Activated T-cell treated with anti-CD3 and anti-CD28 coated beads, Interleukin-2, amount 50 U/mL, for 4 hours (primary cell): ENCODE measurements around the gene LSAMP. TPM values are rescaled to one million over a fixed set of nuclear protein-coding genes. Genes with fewer than 3 reads are reported as not detected.

Experiments
- ATAC-seq, 2 donors: fragments of 200-7000 bp; cut with Tn5 transposase; one replicate each; pipeline ENCODE4 v1.10.0; 2021
- DNase-seq: peaks from one replicate; pipeline ENCODE4 v3.0.0-alpha.2; 2020
- H3K27me3 Mint-ChIP-seq: one replicate; pipeline ENCODE4 v1.8.0; 2021; ENCODE audit warnings: low read depth, mixed read lengths
- H3K36me3 Mint-ChIP-seq: one replicate; pipeline ENCODE4 v1.8.0; 2022; ENCODE audit warnings: mixed read lengths; ENCODE audit not compliant: insufficient read depth
- H3K4me1 Mint-ChIP-seq: one replicate; pipeline ENCODE4 v1.8.0; 2021; ENCODE audit warnings: low read depth, mixed read lengths
- H3K4me3 Mint-ChIP-seq: one replicate; pipeline ENCODE4 v1.8.0; 2021; ENCODE audit warnings: mild to moderate bottlenecking, moderate library complexity, mixed read lengths
- H3K9me3 Mint-ChIP-seq: one replicate; pipeline ENCODE4 v1.8.0; 2021; ENCODE audit warnings: mixed read lengths
- total RNA-seq, 3 donors: library from RNA; stranded (reverse); gene quantifications; one replicate each; pipeline ENCODE4 v1.2.1, GENCODE V29; 2021

LSAMP gene
- total RNA-seq, 3 donors from 2014 or later, result not detected

- DNase-seq (no peak), ATAC-seq (no peak)
- no peak overlapping the region for H3K4me3 Mint-ChIP-seq
- no peaks in the 10 kb centered on the region for H3K27me3 Mint-ChIP-seq
- H3K4me1 Mint-ChIP-seq, result no peaks in the 10 kb centered on the region
- no peaks in the 10 kb centered on the region for H3K36me3 Mint-ChIP-seq
- H3K9me3 Mint-ChIP-seq, result no peaks in the 10 kb centered on the region
Measured at GRCh38 chr3:116270056-116270455, 175.2 kb downstream of the LSAMP start.

DNA sequence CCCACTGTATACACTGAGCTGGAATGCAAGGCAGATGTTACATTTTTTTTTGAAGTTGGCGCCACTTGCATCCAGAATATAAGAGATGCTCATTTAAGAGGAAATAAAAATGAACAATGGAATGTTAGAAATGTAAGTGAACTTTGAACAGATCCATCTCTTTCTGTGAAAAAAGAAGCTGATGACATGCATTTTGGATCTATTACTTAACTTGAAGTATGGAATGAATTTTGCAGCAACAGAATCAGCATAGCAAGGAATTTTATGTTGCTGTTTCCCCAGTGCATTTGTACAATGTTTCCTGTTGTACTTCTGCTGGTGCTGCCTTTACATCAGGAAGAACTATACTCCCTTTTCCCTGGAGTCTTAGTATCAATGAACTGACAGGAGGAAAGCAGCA, 178.2 kb downstream of the LSAMP start:
- Mint-ChIP-seq H3K27me3 (no peaks in the 10 kb centered on the region), H3K4me1 (no peaks in the 10 kb centered on the region), H3K9me3 (no peaks in the 10 kb centered on the region), H3K36me3 (no peaks in the 10 kb centered on the region), H3K4me3 (no peak overlapping the region)
- DNase-seq (no peak), ATAC-seq (no peak)

DNA sequence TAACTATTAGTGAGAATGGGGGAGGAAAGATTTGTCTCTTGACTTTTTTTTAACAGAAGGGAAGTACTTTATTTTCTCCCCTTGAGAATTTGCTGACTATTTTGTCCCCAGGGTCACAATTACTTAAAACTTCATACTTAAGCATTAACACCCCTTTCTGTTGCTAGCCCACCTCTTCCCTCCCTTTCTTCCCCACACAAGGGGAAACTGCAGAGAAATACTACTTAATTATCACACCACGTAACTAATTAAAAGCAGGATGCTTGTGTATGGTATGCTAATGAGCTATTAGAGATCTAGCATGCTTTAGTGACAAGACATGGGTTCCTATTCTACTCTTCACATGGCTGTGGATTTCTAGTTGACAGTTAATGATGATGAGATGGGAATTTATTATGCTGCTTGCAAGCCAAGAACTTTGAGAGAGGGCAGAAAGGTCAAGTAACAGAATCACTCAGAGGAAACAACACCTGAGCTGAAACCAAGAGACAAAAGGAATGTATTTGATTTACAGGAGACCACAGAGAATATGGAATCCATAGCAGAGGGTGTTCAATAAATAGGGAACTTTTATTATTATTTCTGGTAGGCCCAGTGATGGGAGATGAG, 179.2 kb downstream of the LSAMP start:
- ATAC-seq, result no peak
- Mint-ChIP-seq H3K36me3 (no peaks in the 10 kb centered on the region), H3K4me1 (no peaks in the 10 kb centered on the region), H3K9me3 (no peaks in the 10 kb centered on the region), H3K4me3 (no peak overlapping the region), H3K27me3 (no peaks in the 10 kb centered on the region)
- DNase-seq, result no peak

DNA sequence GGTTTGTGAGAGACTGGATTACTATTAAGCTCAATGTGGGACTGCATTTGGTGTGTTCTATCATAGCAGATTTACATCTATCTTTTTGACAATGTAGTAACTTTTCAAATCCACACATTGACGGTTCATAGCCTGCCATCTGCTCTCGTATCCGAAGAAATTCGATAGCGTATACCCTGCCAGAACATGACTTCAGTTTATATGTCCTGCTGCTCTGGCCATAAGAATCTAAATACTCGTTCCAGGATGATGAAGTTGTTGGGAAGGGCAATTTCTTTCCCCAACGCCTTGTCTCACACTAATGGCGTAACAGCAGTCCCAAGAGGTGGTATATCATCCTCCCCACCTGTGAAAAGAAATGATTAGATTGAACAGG, 180.0 kb downstream of the LSAMP start:
- H3K27me3 Mint-ChIP-seq, result no peaks in the 10 kb centered on the region
- H3K4me3 Mint-ChIP-seq, result no peak overlapping the region
- DNase-seq (no peak), ATAC-seq (no peak)
- no peaks in the 10 kb centered on the region for H3K4me1 Mint-ChIP-seq
- no peaks in the 10 kb centered on the region for H3K9me3 Mint-ChIP-seq
- no peaks in the 10 kb centered on the region for H3K36me3 Mint-ChIP-seq

- no peaks in the 10 kb centered on the region for H3K27me3 Mint-ChIP-seq
- no peaks in the 10 kb centered on the region for H3K9me3 Mint-ChIP-seq
- no peak for DNase-seq
- no peaks in the 10 kb centered on the region for H3K36me3 Mint-ChIP-seq
- ATAC-seq, result no peak
- H3K4me3 Mint-ChIP-seq, result no peak overlapping the region
- no peaks in the 10 kb centered on the region for H3K4me1 Mint-ChIP-seq
Measured at GRCh38 chr3:116264546-116265319, 180.6 kb downstream of the LSAMP start.

DNA sequence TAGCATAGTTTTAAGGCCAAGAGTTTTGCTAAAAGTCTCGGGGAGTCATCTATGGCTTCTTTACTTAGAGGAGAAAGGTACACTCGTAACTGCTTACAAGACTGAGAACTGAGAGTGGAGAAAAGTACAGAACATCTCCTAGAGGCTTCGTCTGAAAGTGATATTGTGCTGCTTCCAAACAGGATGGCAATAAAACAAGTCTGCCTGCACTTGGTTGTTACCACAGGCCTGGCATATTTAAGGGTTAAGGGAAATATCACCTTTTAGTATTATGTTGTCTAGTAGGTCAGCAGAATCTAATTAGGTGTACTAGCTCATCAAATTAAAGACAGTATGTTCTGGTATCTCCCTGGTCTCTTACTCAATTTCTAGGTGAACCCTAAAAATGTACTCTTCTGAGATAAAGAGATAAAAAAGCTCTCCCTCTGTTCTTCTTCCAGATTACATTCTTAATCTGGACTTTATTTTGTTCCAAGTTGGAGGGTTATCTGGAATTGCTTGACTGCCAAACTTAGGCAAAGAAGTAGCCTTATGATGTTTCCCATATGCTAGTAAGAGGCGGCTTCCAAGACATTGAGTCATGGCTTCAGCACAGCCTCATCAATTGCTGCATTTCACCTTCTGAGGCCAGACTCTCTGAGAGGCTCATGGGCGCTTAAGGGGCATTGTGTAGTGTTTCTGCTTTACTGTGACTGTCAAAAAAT, 181.3 kb downstream of the LSAMP start:
- DNase-seq (no peak), ATAC-seq (no peak)
- no peak overlapping the region for H3K4me3 Mint-ChIP-seq
- H3K27me3 Mint-ChIP-seq, result no peaks in the 10 kb centered on the region
- H3K4me1 Mint-ChIP-seq, result no peaks in the 10 kb centered on the region
- no peaks in the 10 kb centered on the region for H3K9me3 Mint-ChIP-seq
- H3K36me3 Mint-ChIP-seq, result no peaks in the 10 kb centered on the region

DNA sequence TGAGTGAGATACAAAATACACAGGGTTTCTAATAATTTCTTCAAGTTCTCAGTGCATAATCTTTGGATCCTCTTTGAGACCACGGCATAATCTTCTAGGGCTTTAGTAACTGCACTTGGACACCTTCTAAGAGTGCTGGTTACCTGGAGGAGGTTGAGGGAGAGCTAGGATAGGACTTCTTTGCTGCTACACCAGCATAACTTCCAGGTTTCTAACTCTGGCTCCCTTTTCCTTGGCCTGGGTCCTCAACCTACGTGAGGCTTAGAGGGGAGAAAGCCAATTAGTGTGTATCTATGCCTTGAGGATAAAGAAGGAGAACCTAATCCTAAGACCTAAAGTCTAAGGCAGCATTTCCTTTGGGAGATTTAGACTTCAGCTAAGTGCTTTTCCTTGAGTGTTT, 184.8 kb downstream of the LSAMP start:
- no peak for DNase-seq
- no peaks in the 10 kb centered on the region for H3K36me3 Mint-ChIP-seq
- no peak for ATAC-seq
- no peak overlapping the region for H3K4me3 Mint-ChIP-seq
- H3K4me1 Mint-ChIP-seq, result no peaks in the 10 kb centered on the region
- no peaks in the 10 kb centered on the region for H3K9me3 Mint-ChIP-seq
- no peaks in the 10 kb centered on the region for H3K27me3 Mint-ChIP-seq

- H3K4me1 Mint-ChIP-seq, result no peaks in the 10 kb centered on the region
- no peak for ATAC-seq
Measured at GRCh38 chr3:116259984-116260383, 185.3 kb downstream of the LSAMP start.

DNA sequence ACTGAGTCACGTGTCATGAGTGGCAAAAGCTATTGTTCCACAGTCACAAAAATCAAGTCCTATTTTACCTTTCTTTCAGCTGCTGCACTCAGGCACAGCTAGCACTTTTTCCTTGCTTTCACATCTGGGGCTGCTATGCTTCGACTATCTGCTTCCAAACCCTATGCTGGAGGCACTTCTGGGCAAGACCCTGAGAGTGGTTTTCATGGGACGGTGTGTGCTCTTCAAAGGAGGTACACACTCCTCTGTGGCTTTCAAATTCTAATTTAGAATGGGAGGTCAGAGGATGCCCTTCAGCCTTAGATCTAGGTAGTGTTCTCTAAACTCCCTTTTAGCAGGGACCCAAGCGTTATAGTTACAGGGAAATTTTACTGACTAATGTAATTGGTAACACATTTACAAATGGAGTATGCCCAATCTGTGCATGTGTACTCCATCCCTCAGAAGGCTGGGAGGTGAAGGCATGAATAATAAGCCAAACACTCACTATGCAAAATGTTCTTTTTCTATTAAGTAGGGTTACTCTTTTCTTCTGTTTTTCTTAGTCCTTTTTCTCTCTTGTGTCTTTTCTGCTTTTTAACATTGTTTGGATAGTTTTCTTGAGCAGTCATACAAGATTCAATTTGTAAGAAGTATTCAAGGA, 188.3 kb downstream of the LSAMP start:
- DNase-seq, result no peak
- Mint-ChIP-seq H3K4me1 (no peaks in the 10 kb centered on the region), H3K9me3 (no peaks in the 10 kb centered on the region), H3K4me3 (no peak overlapping the region), H3K27me3 (no peaks in the 10 kb centered on the region), H3K36me3 (no peaks in the 10 kb centered on the region)
- no peak for ATAC-seq

More at GRCh38 chr3:116259984-116260383, 185.3 kb downstream of the LSAMP start:
- Mint-ChIP-seq H3K27me3 (no peaks in the 10 kb centered on the region), H3K9me3 (no peaks in the 10 kb centered on the region), H3K36me3 (no peaks in the 10 kb centered on the region), H3K4me3 (no peak overlapping the region)
- no peak for DNase-seq

DNA sequence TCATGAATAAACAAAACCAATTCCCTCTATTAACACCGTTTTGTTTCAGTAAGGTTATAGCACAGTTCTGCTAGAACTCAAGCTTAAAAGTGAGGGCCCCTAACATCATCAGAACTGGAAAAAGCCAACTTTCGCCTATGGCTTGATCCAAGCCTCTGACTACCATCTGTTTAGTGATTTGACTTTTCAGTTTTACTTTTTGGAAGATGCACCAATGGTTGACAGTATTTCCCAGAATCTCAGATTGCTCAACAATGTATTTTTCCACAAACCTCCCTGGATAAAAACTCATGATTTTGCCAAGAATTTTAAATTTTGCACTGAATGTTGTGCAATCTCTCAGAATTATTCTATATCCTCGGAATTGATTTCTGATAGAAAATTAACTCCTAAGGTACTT, 190.7 kb downstream of the LSAMP start:
- no peak for DNase-seq
- Mint-ChIP-seq H3K9me3 (no peaks in the 10 kb centered on the region), H3K4me3 (no peak overlapping the region), H3K36me3 (no peaks in the 10 kb centered on the region), H3K27me3 (no peaks in the 10 kb centered on the region), H3K4me1 (no peaks in the 10 kb centered on the region)
- ATAC-seq, result no peak

DNA sequence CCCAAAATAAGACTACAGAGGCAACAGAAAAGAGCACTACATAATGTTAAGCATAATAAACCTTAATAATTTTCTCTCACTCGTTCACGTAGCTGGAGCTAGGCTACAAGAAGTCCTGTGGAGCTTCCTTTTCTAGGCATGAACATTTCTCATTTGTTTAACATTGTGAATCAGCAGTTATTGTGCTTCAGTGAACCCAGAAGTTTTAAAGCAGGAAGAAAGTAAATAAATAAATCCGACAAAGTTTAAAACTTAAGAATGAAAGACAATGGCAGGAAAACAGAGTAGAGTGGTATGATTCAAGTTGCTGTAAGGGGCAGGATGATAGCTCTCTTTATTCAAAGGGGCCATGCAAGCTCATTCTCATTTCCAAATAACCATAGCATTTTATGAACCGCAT, 191.8 kb downstream of the LSAMP start:
- no peaks in the 10 kb centered on the region for H3K9me3 Mint-ChIP-seq
- H3K4me1 Mint-ChIP-seq, result no peaks in the 10 kb centered on the region
- H3K4me3 Mint-ChIP-seq, result no peak overlapping the region
- DNase-seq, result no peak
- H3K36me3 Mint-ChIP-seq, result no peaks in the 10 kb centered on the region
- H3K27me3 Mint-ChIP-seq, result no peaks in the 10 kb centered on the region
- no peak for ATAC-seq

GRCh38 chr3:116247605-116248004, 197.7 kb downstream of the LSAMP start:
- H3K36me3 Mint-ChIP-seq, result no peaks in the 10 kb centered on the region
- no peaks in the 10 kb centered on the region for H3K4me1 Mint-ChIP-seq
- no peak for DNase-seq
- ATAC-seq, result no peak
- no peaks in the 10 kb centered on the region for H3K27me3 Mint-ChIP-seq
- no peak overlapping the region for H3K4me3 Mint-ChIP-seq
- H3K9me3 Mint-ChIP-seq, result no peaks in the 10 kb centered on the region

DNA sequence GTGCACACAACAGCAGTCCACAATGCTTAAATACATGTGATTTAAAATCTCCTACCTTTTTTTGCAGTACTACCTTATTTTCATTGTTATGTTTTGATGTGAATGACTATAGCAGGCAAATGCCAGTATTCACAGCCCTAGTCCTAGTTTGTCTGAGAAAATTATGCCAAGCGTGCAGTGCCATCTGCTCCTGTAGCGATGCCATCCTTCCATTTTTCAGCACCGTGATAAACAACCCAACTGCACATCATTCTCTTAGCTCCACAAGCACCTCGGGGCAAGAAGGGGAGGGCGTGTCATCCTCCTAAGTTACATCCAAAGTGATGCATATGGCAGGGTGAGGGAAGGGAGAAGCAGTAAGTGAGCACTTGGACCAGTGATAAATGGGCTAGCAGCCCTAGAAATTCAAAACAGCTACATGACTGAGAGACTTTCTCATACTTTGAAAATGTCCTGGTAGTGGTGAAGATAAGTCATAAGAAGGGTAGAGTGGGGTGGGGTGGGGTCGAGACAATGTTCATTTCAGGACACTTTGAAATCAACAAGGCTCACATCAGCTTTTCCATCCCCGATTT, 198.8 kb downstream of the LSAMP start:
- H3K27me3 Mint-ChIP-seq, result no peaks in the 10 kb centered on the region
- H3K4me1 Mint-ChIP-seq, result no peaks in the 10 kb centered on the region
- no peaks in the 10 kb centered on the region for H3K9me3 Mint-ChIP-seq
- DNase-seq (no peak), ATAC-seq (no peak)
- no peak overlapping the region for H3K4me3 Mint-ChIP-seq
- no peaks in the 10 kb centered on the region for H3K36me3 Mint-ChIP-seq

DNA sequence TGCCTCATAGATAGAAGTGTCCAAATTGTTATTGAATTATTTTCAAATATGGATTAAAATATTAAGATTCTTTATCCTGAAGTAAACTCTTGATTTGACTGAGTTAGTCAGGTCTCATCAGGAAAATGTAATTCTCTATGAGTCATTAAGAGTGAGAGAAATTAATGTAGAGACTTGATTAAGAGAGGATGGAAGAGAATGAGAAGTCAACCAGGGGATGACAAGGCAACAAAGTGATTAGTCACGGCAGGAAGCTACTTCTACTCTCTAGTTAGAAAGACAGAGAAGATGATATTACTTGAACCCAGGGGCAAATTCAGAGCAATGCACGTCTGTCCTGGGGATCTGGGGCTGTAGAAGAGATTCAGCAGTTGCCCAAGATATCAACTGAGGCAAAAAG, 202.5 kb downstream of the LSAMP start:
- Mint-ChIP-seq H3K9me3 (no peaks in the 10 kb centered on the region), H3K36me3 (no peaks in the 10 kb centered on the region), H3K27me3 (no peaks in the 10 kb centered on the region), H3K4me3 (no peak overlapping the region), H3K4me1 (no peaks in the 10 kb centered on the region)
- ATAC-seq (no peak), DNase-seq (no peak)
